CD4-positive, alpha-beta T cell treated with Interleukin-1 beta for 1 hour (primary cell): Measurements from ENCODE around the gene GXYLT2.
A peak's percentile ranks its signal among the peaks of the same experiment; 100 is the strongest.
"Not testable (repeated sequence)": the region's sequence is repeated elsewhere in the genome, so short reads cannot be mapped to it uniquely, and the experiment has no call there.

Experiments
- DNase-seq, 2 donors: peaks; one replicate each; pipeline ENCODE4 v3.0.0-alpha.2; 2020 to 2022

Gene GXYLT2

DNA sequence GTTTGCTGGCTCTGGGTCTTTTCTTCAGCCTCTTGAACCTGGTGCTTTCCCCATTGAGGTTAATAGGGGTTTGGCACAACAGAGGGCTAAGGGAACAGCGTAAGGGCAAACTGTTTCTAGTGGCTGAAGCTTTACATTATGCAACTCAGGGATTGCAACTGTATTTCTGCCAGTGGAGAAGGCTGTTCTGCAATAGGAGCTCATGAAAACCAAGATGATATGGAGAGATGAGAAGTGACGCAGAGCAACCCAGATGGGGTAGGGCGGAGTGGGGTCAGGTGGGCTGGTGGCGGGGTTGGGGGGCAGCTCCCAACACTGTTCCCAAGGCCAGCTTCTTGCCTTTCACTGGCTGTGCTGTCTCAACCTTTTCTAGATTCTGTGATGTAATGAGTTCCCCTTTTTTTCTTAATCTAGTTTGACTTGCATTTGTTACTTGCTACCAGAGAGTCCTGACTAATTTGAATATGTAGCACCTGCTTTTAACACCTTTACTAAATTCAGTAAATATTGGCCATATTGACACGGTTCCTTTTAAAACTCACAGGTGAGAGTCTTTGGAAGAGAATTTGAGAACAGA lies 7.2 kb downstream of the GXYLT2 start:
- no peak for DNase-seq

DNA sequence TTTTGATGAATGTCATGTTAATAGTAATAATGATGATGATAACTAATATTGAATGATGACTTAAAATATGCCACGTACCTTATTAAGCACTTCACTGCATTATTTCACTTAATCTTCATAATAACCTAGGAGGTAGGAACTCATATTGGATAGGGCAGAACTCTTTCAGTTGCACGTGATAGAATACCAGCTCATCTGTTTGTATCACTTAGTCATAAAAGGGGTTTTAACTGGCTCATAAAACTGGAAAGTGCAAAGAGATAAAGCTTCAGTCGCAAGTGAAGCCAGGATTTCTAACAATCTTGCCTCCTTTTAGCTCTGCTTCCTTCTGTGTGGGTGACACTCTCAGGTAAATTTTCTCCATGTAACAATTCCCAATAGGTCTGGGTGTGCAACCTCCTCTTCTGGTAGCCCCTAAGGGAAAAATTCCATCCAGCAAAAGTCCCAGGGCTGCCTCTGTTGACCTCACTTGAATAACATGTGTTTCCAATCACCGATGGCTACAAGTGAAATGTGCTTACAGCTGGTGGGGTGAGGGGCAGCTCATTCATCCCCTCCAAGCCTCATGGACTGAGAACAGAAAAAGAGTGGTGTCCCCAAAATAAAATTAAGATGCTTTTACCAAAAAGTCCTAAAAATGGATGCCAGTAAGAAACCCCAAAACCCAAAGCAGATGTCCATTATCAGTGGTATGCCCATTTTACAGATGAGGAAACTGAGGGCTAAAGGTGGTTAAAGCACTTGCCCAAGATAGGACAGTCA lies 9.3 kb downstream of the GXYLT2 start:
- DNase-seq = no peak

DNA sequence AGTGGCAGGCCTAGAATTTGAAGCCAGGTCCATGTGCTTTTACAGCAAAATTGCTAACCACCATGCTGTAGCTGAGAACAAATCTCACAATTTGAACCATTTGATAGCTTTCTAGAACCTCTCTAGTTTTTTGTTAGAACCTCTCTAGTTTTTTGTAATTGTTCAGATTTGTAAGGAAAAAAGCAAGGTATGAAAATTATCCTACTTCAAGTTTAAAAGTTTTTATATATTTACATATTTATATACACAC lies 9.8 kb downstream of the GXYLT2 start:
- DNase-seq = no peak

- no peak for DNase-seq
Observed at GRCh38 chr3:72899349-72899765, 11.5 kb downstream of the GXYLT2 start.

DNA sequence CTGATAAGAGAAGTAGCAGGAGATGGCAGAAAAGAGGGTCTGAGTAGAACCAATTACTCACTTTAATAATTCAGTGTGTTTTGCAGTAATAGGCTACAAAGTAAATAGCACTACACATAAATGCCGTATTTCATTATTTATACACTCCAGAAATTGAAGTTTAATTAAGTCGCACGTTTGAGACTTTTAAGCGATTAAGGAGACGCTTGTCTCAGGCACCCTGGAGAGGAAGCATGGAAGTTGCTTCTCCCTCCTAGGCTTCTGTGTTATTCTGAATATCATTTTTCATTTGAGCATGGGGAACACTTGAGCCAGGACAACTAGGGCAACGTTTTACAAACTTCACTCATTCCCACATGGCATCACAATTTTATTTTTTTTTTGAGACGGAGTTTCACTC lies 12.2 kb downstream of the GXYLT2 start:
- DNase-seq = no peak

GRCh38 chr3:72901840-72902239 lies 14.0 kb downstream of the GXYLT2 start:
- DNase-seq = no peak

GRCh38 chr3:72903004-72903403 lies 15.2 kb downstream of the GXYLT2 start:
- no peak for DNase-seq

DNA sequence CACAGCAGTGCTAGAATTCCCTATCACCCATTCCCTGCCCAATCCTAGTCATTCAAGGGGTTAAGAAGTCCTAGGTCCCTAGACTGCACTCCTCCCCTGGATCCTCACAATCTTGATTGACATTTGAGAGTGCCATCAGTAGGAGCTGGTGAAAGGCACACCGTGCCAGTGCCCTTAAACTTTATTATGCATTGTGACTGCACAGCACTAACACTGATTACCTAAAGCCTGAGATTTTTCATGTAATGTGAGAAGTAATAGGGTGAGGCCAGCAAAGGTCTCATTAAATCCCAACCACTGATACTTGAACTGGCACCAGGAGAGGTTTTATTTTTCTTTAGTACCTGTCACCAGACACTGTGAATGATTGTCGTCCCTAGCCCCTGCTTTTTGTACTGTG lies 16.3 kb downstream of the GXYLT2 start:
- DNase-seq = no peak

- DNase-seq = no peak
Observed at GRCh38 chr3:72906154-72906553, 18.3 kb downstream of the GXYLT2 start.

DNA sequence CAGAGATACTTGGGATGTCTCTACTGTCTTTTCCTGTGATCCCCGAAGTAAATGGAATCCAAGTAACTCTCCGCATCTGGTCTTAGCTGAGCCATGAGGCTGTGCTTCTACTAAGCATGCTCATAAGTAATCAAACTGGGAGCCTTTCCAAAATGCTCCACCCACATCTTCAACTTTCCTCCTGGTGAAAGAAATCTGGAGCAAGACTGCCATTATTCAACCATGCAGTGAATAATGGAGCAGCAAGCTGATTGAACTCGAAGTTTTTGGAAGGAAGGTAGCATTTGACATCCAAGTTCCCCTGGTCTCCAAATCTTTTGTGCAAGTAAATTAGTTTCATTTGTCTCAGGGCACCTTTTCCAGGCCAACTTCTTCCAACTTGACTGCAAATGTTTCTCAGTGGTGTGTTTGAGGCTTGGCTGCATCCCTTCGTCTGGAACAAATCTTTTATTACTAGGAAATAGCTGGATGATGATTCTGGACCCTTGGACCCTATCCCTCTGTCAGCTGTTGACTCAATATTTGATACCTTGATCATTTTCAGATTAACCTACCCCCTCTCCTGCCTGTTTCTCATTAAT lies 19.4 kb downstream of the GXYLT2 start:
- DNase-seq = no peak

DNA sequence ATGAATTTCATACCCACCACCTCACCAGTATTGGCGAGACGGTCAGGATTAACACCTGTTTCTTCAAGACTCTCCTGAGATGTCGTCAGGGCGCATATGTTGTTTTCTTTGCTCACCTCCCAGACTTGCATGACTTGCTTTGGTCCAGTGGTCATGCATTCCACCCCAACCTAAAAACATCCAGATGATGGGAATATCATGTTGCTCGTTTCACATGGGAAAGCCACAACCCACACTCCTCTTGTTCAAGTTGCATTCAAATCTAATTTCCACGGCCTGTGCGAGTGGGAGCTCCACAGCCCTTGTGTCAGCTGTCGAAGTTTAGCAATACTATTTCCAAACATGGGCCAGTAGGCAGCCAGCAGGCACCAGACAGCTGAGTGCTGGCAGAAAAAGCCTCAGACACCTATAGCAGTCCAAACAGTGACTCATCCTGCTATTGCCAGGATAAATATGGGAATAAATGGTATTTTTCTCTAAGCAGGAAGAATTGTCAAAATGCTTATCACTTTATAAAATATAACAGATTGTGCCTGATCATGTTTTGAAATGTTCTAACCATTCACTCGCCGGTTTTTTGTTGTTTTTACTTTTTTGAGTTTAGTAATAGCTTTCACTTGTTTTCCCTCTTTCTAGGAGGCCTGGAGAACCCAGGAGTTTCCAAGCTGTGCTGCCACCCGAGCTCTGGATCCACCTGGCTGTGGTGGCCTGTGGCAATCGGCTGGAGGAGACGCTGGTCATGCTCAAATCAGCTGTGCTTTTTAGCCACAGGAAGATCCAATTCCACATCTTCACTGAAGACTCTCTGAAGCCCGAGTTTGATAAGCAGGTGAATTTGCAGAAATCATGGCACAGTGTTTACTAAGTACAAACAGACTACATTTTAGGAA lies 20.1 kb downstream of the GXYLT2 start:
- no peak for DNase-seq

GRCh38 chr3:72909591-72909990 lies 21.7 kb downstream of the GXYLT2 start:
- no peak for DNase-seq

- no peak for DNase-seq
Observed at GRCh38 chr3:72912532-72912931, 24.7 kb downstream of the GXYLT2 start.

DNA sequence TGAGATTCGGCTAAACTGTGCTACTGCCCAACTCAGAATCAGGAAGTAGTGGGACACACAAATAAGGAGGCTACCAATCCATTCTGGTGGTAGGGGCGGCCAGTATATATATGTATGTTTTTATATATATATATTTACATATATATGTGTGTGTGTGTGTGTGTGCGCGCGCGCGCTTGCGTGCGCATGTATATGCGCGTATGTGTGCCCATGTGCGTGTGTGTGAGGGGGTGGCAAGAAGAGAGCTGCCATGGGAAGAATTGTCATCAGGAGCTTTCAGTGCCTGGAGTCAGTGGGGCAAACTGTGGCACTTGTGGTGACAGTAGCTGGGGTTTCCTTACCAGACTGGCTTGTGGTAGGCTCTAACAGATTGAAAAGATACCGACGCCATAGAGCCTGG lies 26.5 kb downstream of the GXYLT2 start:
- DNase-seq = no peak

- DNase-seq = no peak
Observed at GRCh38 chr3:72916250-72916649, 28.4 kb downstream of the GXYLT2 start.

DNA sequence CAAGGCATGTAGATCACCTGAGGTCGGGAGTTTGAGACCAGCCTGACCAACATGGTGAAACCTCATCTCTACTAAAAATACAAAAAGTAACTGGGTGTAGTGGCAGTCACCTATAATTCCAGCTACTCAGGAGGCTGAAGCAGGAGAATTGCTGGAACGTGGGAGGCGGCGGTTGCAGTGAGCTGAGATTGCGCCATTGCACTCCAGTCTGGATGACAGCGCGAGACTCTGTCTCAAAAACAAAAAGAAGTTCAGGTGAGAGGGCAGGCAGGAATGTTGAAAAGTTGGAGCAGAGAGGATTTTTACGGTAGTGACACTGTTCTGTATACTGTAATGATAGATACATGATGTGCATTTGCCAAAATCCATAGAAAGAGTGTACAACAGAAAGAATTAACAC lies 31.7 kb downstream of the GXYLT2 start:
- no peak for DNase-seq

- DNase-seq = no peak
Observed at GRCh38 chr3:72924055-72924454, 36.2 kb downstream of the GXYLT2 start.

- not testable (repeated sequence) for DNase-seq
Observed at GRCh38 chr3:72928781-72929735, 41.2 kb downstream of the GXYLT2 start.

DNA sequence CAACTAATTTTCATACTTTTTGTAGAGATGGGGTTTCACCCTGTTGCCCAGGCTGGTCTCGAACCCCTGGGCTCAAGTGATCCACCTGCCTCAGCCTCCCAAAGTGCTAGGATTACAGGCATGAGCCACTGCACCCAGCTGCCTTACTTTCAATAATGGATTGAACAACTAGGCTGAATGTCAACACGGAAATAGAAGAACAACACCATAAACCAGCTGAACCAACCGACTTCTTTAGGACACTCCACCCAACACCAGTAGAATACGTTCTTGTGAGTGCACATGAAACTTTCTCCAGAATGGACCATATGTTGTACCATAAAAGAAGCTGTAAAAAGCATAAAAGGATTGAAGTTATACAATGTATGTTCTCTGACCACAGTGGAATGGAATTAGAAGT lies 42.9 kb downstream of the GXYLT2 start:
- no peak for DNase-seq

DNA sequence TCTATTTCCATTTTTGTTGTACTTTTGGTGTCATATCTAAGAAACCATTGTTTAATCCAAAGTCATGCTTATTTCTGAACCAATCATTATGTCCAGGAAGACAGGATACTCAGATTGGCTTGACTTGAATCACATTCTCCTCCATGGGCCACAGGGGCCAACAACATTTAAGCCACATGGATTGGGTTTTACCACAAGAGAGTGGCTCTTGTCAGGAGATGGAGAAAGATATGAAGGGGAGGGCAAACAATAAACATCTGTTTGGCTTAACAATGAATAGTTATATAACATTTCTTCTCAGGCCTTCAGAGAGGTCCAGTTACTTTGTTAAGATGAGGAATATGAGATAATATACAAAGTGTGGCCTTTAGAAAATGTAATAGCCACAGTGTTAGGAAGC lies 44.6 kb downstream of the GXYLT2 start:
- no peak for DNase-seq

DNA sequence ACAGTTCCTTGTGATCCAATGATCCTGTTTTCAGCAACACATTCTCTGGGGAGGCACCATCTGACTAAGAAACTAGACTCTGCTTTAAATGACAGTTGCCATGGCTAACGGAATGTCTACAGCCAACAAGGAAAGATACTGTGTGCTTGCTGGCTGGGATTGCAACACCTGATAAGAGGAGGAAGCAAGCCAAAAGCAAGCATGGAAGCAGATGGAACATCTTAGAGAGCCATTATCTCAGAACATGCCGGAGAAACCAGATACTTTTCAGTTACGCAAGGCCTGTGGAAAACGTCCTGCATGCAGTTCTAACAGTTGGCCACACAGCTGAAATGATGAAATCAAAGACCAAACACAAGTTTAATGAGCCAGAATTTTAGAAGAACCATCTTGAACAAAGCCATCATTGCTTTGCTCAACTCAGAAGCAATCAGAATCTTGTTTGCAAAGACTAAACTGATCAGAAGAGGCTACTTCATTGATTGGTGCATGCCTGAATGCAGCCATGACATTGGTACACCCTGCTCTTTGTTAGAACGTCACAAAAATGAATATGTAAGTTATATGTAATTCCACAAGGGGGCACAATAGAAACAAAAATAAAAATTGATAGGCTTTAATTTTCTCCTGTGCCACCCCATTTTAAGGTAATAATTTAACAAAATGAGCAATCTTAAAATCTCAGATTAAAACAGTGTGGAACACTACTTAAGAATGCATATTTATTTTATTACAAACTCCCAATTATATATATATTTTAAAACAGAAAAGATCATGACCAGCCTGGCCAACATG lies 50.8 kb downstream of the GXYLT2 start:
- DNase-seq = peak; percentile 23 to 61

GRCh38 chr3:72941245-72941644 lies 53.4 kb downstream of the GXYLT2 start:
- no peak for DNase-seq
